Measurements from ENCODE around the gene OR56A3.

Gene OR56A3

GRCh38 chr11:5923794-5924193 lies 18.3 kb upstream of the OR56A3 start (continued):
- TF ChIP-seq PPARA (CRISPR knock-in tag; IDR thresholded peaks at IDR 0.05; ENCODE audit: borderline replicate concordance) (no peak), TCF4 (CRISPR knock-in tag; IDR thresholded peaks at IDR 0.05; ENCODE audit: borderline replicate concordance) (no peak), CSRNP3 (CRISPR knock-in tag; IDR thresholded peaks at IDR 0.05) (no peak)

- TF ChIP-seq TOX (CRISPR knock-in tag; IDR thresholded peaks at IDR 0.05; ENCODE audit: borderline replicate concordance) = no peak
- no peak for TF ChIP-seq POU6F1 (CRISPR knock-in tag; IDR thresholded peaks at IDR 0.05; ENCODE audit: borderline replicate concordance, low read depth)
- TF ChIP-seq ESRRG (CRISPR knock-in tag; IDR thresholded peaks at IDR 0.05) = no peak
- TF ChIP-seq CSDC2 (CRISPR knock-in tag; IDR thresholded peaks at IDR 0.05) = no peak
- no peak for TF ChIP-seq ZFP30 (CRISPR knock-in tag; IDR thresholded peaks at IDR 0.05)
- no peak for TF ChIP-seq CREB5 (CRISPR knock-in tag; IDR thresholded peaks at IDR 0.05; ENCODE audit: low read depth)
- no peak for TF ChIP-seq GLIS3 (CRISPR knock-in tag; IDR thresholded peaks at IDR 0.05)
- no peak for TF ChIP-seq ZNF8 (CRISPR knock-in tag; IDR thresholded peaks at IDR 0.05)
- no peak for TF ChIP-seq PPARA (CRISPR knock-in tag; IDR thresholded peaks at IDR 0.05; ENCODE audit: borderline replicate concordance)
- TF ChIP-seq TCF4 (CRISPR knock-in tag; IDR thresholded peaks at IDR 0.05; ENCODE audit: borderline replicate concordance) = no peak
- TF ChIP-seq ZC3H10 (CRISPR knock-in tag; IDR thresholded peaks at IDR 0.05) = no peak
- no peak for TF ChIP-seq ZNF565 (CRISPR knock-in tag; conservative IDR thresholded peaks at IDR 0.05; ENCODE audit: low read depth)
- no peak for ATAC-seq
These were observed 13.8 kb upstream of the OR56A3 start for GRCh38 chr11:5928271-5928670.

GRCh38 chr11:5928811-5929210 lies 13.2 kb upstream of the OR56A3 start:
- ATAC-seq = no peak
- TF ChIP-seq ZNF70 (CRISPR knock-in tag; IDR thresholded peaks at IDR 0.05) (no peak), OSR1 (CRISPR knock-in tag; IDR thresholded peaks at IDR 0.05) (no peak), BACH2 (CRISPR knock-in tag; IDR thresholded peaks at IDR 0.05; ENCODE audit: borderline replicate concordance) (no peak), GLIS3 (CRISPR knock-in tag; IDR thresholded peaks at IDR 0.05) (no peak), ZNF565 (CRISPR knock-in tag; conservative IDR thresholded peaks at IDR 0.05; ENCODE audit: low read depth) (no peak), PPARA (CRISPR knock-in tag; IDR thresholded peaks at IDR 0.05; ENCODE audit: borderline replicate concordance) (no peak), ESRRG (CRISPR knock-in tag; IDR thresholded peaks at IDR 0.05) (no peak), TOX (CRISPR knock-in tag; IDR thresholded peaks at IDR 0.05; ENCODE audit: borderline replicate concordance) (no peak), POU6F1 (CRISPR knock-in tag; IDR thresholded peaks at IDR 0.05; ENCODE audit: borderline replicate concordance, low read depth) (no peak), RARB (CRISPR knock-in tag; IDR thresholded peaks at IDR 0.05) (no peak), TCF4 (CRISPR knock-in tag; IDR thresholded peaks at IDR 0.05; ENCODE audit: borderline replicate concordance) (no peak), ZNF8 (CRISPR knock-in tag; IDR thresholded peaks at IDR 0.05) (no peak), CSRNP3 (CRISPR knock-in tag; IDR thresholded peaks at IDR 0.05) (no peak), CSDC2 (CRISPR knock-in tag; IDR thresholded peaks at IDR 0.05) (no peak), ARNTL (CRISPR knock-in tag; IDR thresholded peaks at IDR 0.05; ENCODE audit: borderline replicate concordance, low read depth) (no peak), PATZ1 (CRISPR knock-in tag; IDR thresholded peaks at IDR 0.05; ENCODE audit: borderline replicate concordance) (no peak), ZFP30 (CRISPR knock-in tag; IDR thresholded peaks at IDR 0.05) (no peak)

All from SK-N-SH treated with all-trans-retinoic acid at 6 μM for 48 hours (cell line).